Measurements from ENCODE around the gene NOXA1.

DNA sequence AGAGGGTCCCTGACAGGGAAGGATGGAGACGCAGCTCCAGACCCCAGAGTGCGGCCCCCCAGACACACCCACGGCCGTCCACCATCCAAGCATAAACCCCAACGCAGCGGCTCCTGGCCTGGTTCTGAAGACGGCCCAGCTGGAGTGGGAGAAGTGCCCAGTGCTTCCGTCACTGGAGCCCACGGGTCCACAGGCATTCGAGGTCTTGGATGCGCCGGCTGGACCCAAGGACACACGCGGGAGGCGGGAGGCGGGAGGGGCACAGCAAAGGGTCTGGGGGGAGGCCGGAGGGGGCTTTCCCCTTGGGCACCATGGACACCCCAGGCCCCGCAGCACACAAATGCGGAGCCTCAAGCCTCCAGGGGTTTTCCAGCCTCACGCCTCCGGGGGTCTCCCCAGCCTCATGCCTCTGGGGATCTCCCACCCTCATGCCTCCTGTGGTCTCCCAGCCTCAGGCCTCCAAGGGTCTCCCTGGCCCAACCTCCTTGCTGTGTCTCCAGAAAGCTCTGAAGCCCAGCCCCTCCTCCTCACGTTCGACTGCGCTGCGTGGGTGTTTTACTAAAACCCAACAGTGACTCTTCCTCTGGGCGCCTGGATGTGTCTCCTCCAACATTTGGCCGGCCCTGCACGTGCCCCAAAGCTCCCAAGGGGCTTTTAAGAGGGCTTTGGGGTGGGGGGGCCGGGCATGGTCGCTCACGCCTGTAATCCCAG lies 15.4 kb upstream of the NOXA1 start:
- TF ChIP-seq CTCF (IDR thresholded peaks at IDR 0.05) (no peak), POLR2A (IDR thresholded peaks at IDR 0.05) (no peak), EP300 (IDR thresholded peaks at IDR 0.05; ENCODE audit: low read depth) (no peak), POLR2AphosphoS5 (IDR thresholded peaks at IDR 0.05) (no peak)

All from transverse colon (tissue), 4 donors.